H9 (cell line): Measurements from ENCODE around the gene ERCC2. TPM values are rescaled to one million over a fixed set of nuclear protein-coding genes. Genes with fewer than 3 reads are reported as not detected.

Experiments
- DNase-seq: peaks from one replicate; pipeline ENCODE4 v3.0.0-alpha.2; 2017
- H2AFZ ChIP-seq: one replicate; pipeline ENCODE4 v1.6.1; 2013; ENCODE audit warnings: mild to moderate bottlenecking, low read length, control low read depth, moderate library complexity
- H2AK5ac ChIP-seq: 2 replicates; pipeline ENCODE4 v1.6.1; 2013; ENCODE audit warnings: low read length, control low read depth, mixed read lengths; ENCODE audit not compliant: insufficient read length
- H2BK120ac ChIP-seq: one replicate; pipeline ENCODE4 v1.6.1; 2013; ENCODE audit warnings: low read depth, mild to moderate bottlenecking, low read length, control low read depth, inconsistent platforms; ENCODE audit not compliant: poor library complexity, severe bottlenecking
- H2BK12ac ChIP-seq: 2 replicates; pipeline ENCODE4 v1.6.1; 2013; ENCODE audit warnings: low read length, control low read depth, mixed read lengths, low read depth; ENCODE audit not compliant: insufficient read length
- H2BK15ac ChIP-seq: 2 replicates; pipeline ENCODE4 v1.6.1; 2013; ENCODE audit warnings: low read depth, low read length, control low read depth
- H2BK20ac ChIP-seq: one replicate; pipeline ENCODE4 v1.6.1; 2013; ENCODE audit warnings: low read depth, mild to moderate bottlenecking, low read length, control low read depth, inconsistent platforms; ENCODE audit not compliant: poor library complexity, severe bottlenecking
- H2BK5ac ChIP-seq: 2 replicates; pipeline ENCODE4 v1.6.1; 2013; ENCODE audit warnings: low read length, control low read depth, mixed read lengths; ENCODE audit not compliant: insufficient read length
- H3K14ac ChIP-seq: 2 replicates; pipeline ENCODE4 v1.6.1; 2013; ENCODE audit warnings: low read length, control low read depth; ENCODE audit not compliant: insufficient read depth
- H3K18ac ChIP-seq: 2 replicates; pipeline ENCODE4 v1.6.1; 2013; ENCODE audit warnings: low read depth, mild to moderate bottlenecking, mixed read lengths, low read length, control low read depth; ENCODE audit not compliant: insufficient read length
- H3K23ac ChIP-seq: 2 replicates; pipeline ENCODE4 v1.6.1; 2013; ENCODE audit warnings: low read length, control low read depth, mixed read lengths, low read depth; ENCODE audit not compliant: insufficient read length
- H3K23me2 ChIP-seq: 2 replicates; pipeline ENCODE4 v1.6.1; 2013; ENCODE audit warnings: low read depth, mild to moderate bottlenecking, mixed read lengths, low read length, control low read depth; ENCODE audit not compliant: insufficient read length, poor library complexity, severe bottlenecking
- H3K27ac ChIP-seq: 2 replicates; pipeline ENCODE4 v1.5.1; 2013; ENCODE audit warnings: low read length, control low read depth, mixed read lengths, low read depth; ENCODE audit not compliant: insufficient read length
- H3K27me3 ChIP-seq: 2 replicates; pipeline ENCODE4 v1.6.1; 2013; ENCODE audit warnings: low read length, control low read depth, inconsistent platforms; ENCODE audit not compliant: insufficient read depth
- H3K4ac ChIP-seq: 2 replicates; pipeline ENCODE4 v1.6.1; 2013; ENCODE audit warnings: low read depth, mild to moderate bottlenecking, control low read depth, inconsistent platforms, low read length, moderate library complexity
- H3K4me1 ChIP-seq: 2 replicates; pipeline ENCODE4 v1.6.1; 2013; ENCODE audit warnings: low read length, control low read depth, inconsistent platforms; ENCODE audit not compliant: insufficient read depth
- H3K4me2 ChIP-seq: 2 replicates; pipeline ENCODE4 v1.6.1; 2013; ENCODE audit warnings: low read length, control low read depth, mixed read lengths; ENCODE audit not compliant: insufficient read length, insufficient read depth
- H3K56ac ChIP-seq: 2 replicates; pipeline ENCODE4 v1.6.1; 2013; ENCODE audit warnings: low read depth, mild to moderate bottlenecking, mixed read lengths, low read length, control low read depth; ENCODE audit not compliant: insufficient read length
- H3K79me1 ChIP-seq: 2 replicates; pipeline ENCODE4 v1.6.1; 2013; ENCODE audit warnings: low read depth, mild to moderate bottlenecking, moderate library complexity, low read length, control low read depth, inconsistent platforms; ENCODE audit not compliant: insufficient read depth, poor library complexity, severe bottlenecking
- H3K79me2 ChIP-seq: 2 replicates; pipeline ENCODE4 v1.6.1; 2013; ENCODE audit warnings: low read length, control low read depth, inconsistent platforms; ENCODE audit not compliant: insufficient read depth
- H3K9ac ChIP-seq: 2 replicates; pipeline ENCODE4 v1.6.1; 2013; ENCODE audit warnings: low read length, control low read depth, mixed read lengths; ENCODE audit not compliant: insufficient read length; ENCODE audit errors: extremely low read depth
- H3K9me3 ChIP-seq: one replicate; pipeline ENCODE4 v1.6.1; 2013; ENCODE audit warnings: low read depth, low read length, inconsistent platforms; ENCODE audit not compliant: control insufficient read depth
- H3T11ph ChIP-seq: one replicate; pipeline ENCODE4 v1.6.1; 2013; ENCODE audit warnings: mild to moderate bottlenecking, low read length, control low read depth, inconsistent platforms
- H4K20me1 ChIP-seq: one replicate; pipeline ENCODE4 v1.6.1; 2013; ENCODE audit not compliant: control insufficient read depth, insufficient read length, insufficient read depth
- H4K5ac ChIP-seq: 2 replicates; pipeline ENCODE4 v1.6.1; 2013; ENCODE audit warnings: low read depth, mild to moderate bottlenecking, mixed read lengths, low read length, control low read depth; ENCODE audit not compliant: insufficient read length
- H4K8ac ChIP-seq: replicated peaks from 2 replicates; pipeline ENCODE4 v1.6.1; 2013; ENCODE audit warnings: low read length, control low read depth, mixed read lengths, low read depth; ENCODE audit not compliant: insufficient read length
- H4K91ac ChIP-seq: 2 replicates; pipeline ENCODE4 v1.6.1; 2013; ENCODE audit warnings: low read depth, mild to moderate bottlenecking, moderate library complexity, mixed read lengths, low read length, control low read depth; ENCODE audit not compliant: insufficient read length
- H3K27ac Mint-ChIP-seq, 3 experiments: 2 replicates in 2 of 3; 3 replicates in 1 of 3; pipeline ENCODE4 v1.8.0; 2020 to 2021; ENCODE audit warnings: mixed read lengths in 3 of 3, mild to moderate bottlenecking in 1 of 3, moderate library complexity in 1 of 3
- H3K27me3 Mint-ChIP-seq: 2 replicates; pipeline ENCODE4 v1.8.0; 2021; ENCODE audit warnings: low read depth, mild to moderate bottlenecking, moderate library complexity, mixed read lengths
- H3K36me3 Mint-ChIP-seq, 3 experiments: 2 replicates in 2 of 3; 3 replicates in 1 of 3; pipeline ENCODE4 v1.8.0; 2020 to 2021; ENCODE audit warnings: low read depth in 3 of 3, mixed read lengths in 3 of 3; ENCODE audit not compliant: insufficient read depth in 1 of 3
- H3K4me1 Mint-ChIP-seq, 2 experiments: 2 replicates each; pipeline ENCODE4 v1.8.0; 2020; ENCODE audit warnings: mixed read lengths in 2 of 2
- H3K4me3 Mint-ChIP-seq, 2 experiments: 2 replicates in 1 of 2; 3 replicates in 1 of 2; pipeline ENCODE4 v1.8.0; 2020 to 2021; ENCODE audit warnings: mild to moderate bottlenecking in 2 of 2, mixed read lengths in 2 of 2, moderate library complexity in 1 of 2
- H3K9me3 Mint-ChIP-seq, 2 experiments: 2 replicates in 1 of 2; 3 replicates in 1 of 2; pipeline ENCODE4 v1.8.0; 2020; ENCODE audit warnings: mild to moderate bottlenecking in 2 of 2, mixed read lengths in 2 of 2, moderate library complexity in 1 of 2
- CTCF ChIP-seq: fragments of 200-600 bp; sonication (generic); conservative IDR thresholded peaks from 3 replicates; pipeline ENCODE4 v1.8.0; 2021; ENCODE audit warnings: antibody characterized with exemption, mild to moderate bottlenecking
- WGBS: extraction: QIAGEN DNeasy Blood & Tissue Kit; methylation state at CpG from one replicate; pipeline ENCODE4 v1.1.7; 2013; ENCODE audit warnings: missing lambda C conversion rate, low lambda C conversion rate, mixed read lengths; ENCODE audit not compliant: insufficient read length; ENCODE audit errors: extremely low coverage; 5-methylcytosine and 5-hydroxymethylcytosine counted together
- total RNA-seq: library from RNA; stranded (reverse); gene quantifications from 2 replicates; pipeline ENCODE4 v1.2.1, GENCODE V29; 2021

Gene ERCC2
- total RNA-seq, 1 experiment from 2014 or later: 98.7 TPM

GRCh38 chr19:45376045-45376724, 5.8 kb upstream of the ERCC2 start:
- Histone ChIP-seq H2AFZ (no peak overlapping the region), H2BK15ac (no peak overlapping the region), H4K20me1 (no peaks in the 10 kb centered on the region), H3K18ac (no peak overlapping the region), H3K79me1 (no peaks in the 10 kb centered on the region), H4K91ac (no peak overlapping the region), H2BK5ac (no peak overlapping the region), H4K5ac (no peak overlapping the region), H4K8ac (no peak overlapping the region), H3K9me3 (no peaks in the 10 kb centered on the region), H3T11ph (no peak overlapping the region), H3K27ac (peak overlapping the region; percentile 29), H3K4ac (no peak overlapping the region), H3K56ac (no peak overlapping the region), H3K14ac (no peak overlapping the region), H3K9ac (no peak overlapping the region), H2BK12ac (no peak overlapping the region), H3K27me3 (no peaks in the 10 kb centered on the region), H3K4me1 (no peaks in the 10 kb centered on the region), H2AK5ac (no peak overlapping the region), H3K23me2 (no peaks in the 10 kb centered on the region), H2BK20ac (no peak overlapping the region), H3K4me2 (no peak overlapping the region), H3K79me2 (no peaks in the 10 kb centered on the region), H3K23ac (no peak overlapping the region), H2BK120ac (no peak overlapping the region)
- DNase-seq: peak; percentile 77
- no CpG with 5 or more reads among the region's 13 CpGs for WGBS
- Mint-ChIP-seq H3K36me3 (peaks cover 0 to 7% (median 3%) of the 10 kb centered on the region in 3 experiments; a peak in 2 of 7 replicates), H3K27me3 (no peaks in the 10 kb centered on the region), H3K4me1 (peaks cover 11 to 32% of the 10 kb centered on the region in 2 experiments), H3K27ac (peak overlapping the region; percentile 83 to 98 (median 97)), H3K9me3 (no peaks in the 10 kb centered on the region), H3K4me3 (peak overlapping the region in 1 of 2 experiments; percentile 50; a peak in 2 of 5 replicates)
- TF ChIP-seq CTCF: no peak
